Stimulated activated CD8-positive, alpha-beta memory T cell treated with anti-CD3 and anti-CD28 coated beads, Interleukin-4, amount 100 ng/mL, for 48 hours (primary cell): Measurements from ENCODE around the gene MRPS18B.
"Not testable (repeated sequence)": the region's sequence is repeated elsewhere in the genome, so short reads cannot be mapped to it uniquely, and the experiment has no call there.

ENCODE experiments used
- DNase-seq: peaks from one replicate; pipeline ENCODE4 v3.0.0-alpha.2; 2020

Gene MRPS18B

GRCh38 chr6:30644769-30645168 is 27.1 kb downstream of the MRPS18B start:
- DNase-seq = no peak

- no peak for DNase-seq
These were observed 28.3 kb downstream of the MRPS18B start for GRCh38 chr6:30645989-30646388.

GRCh38 chr6:30646450-30647241 is 29.0 kb downstream of the MRPS18B start, which contains the start of gene C6orf136:
Gene C6orf136 (plus strand): TSS chr6:30647133. CDS start chr6:30647232, 99 bp downstream.
- peak; percentile 94 for DNase-seq

- DNase-seq = peak; percentile 87
These were observed 29.8 kb downstream of the MRPS18B start for GRCh38 chr6:30647242-30648116.

DNA sequence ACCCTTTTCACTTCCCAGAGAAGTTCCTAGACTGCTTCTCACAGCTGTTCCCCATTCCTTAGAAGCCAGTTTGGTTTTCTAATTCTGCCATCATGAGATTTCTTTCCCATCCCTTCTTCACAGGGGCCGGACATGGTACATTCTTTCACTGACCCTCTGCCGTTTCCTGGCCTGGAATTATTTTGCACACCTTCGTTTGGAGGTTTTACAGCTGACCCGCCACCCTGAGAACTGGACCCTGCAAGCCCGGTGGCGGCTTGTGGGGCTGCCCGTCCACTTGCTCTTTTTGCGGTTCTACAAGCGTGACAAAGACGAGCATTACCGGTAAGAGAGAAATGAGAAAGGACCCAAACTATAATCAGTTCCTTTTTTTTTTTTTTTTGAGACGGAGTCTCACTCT is 33.5 kb downstream of the MRPS18B start:
- no peak for DNase-seq

DNA sequence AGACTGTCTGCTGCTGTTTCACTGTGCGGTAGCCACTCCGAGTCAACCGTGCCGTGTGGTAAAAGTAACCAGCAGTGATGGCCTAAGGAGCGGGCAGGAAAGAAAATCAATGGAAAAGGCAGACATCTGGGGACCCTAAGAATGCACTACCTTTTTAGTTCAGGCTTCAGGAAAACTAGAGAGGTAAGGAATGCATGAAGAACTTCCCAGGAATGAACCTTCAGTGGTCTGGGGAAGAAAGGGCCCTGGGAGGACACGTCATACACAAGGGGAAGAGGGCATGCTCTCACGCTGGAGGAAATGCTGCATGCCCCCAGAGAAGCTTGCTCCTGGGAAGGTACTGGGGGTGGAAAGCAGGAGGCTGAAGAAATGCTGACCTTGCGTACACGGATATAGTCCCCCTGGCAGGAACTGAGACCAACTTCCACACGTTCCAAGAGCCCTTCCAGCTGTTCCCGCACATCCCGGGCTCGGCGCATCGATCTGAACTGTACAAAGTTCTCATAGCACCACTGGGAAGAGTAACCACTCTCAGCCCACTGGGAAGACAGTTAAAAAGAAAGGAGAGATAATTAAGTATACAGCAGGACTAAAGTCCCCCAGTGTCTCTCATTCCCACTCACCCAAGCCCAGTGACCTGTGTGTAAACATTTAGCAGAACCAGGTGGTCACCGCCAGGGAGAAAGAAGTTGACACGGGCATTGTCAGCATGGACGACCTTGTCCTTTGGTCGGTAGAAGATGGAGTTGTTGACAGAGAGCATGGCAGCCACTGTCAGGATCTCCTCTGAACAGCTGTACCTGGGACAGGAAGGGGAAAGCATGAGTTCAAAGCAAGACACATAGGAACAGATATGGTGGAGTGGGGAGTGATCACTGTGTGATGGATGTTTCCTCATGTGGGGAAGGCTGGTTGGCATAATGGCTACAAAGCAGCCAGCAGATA is 37.4 kb downstream of the MRPS18B start:
- no peak for DNase-seq

DNA sequence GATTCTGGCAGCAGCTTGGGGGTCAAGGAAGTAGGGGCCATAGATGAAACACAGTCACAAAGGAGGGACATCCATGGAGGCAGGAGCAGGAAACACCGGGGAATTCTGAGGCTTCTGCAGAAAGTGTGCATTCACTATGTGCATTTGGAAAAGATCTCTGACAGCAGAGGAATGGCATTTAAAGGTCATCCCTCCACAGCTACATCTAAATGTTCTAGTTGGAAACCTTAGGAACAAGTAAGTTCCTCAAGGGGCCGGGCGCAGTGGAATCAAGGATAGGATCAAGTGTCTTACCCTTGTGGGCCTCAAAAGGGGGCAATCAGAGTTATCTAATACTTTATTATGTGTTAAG is 38.1 kb downstream of the MRPS18B start:
- DNase-seq = no peak

- DNase-seq = no peak
These were observed 38.9 kb downstream of the MRPS18B start for GRCh38 chr6:30656513-30656912.

DNA sequence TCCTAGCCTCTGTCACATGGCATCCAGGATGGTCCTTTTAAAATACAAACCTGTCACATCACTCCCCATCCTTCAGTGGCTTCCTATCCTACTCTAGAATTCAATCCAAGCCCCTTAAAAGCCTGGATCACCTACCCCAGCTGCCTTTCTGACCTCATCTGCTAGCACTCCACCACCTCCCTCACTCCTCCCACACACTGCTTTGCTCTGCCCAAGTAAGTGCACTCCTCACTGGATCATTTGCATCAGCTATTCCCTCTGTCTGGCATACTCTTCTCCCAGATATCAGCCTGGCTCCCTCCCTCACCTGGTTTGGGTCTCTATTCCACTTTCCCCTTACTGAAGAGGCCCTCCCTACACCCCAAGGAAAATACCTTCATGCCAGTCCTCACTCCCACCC is 39.8 kb downstream of the MRPS18B start:
- DNase-seq = no peak

GRCh38 chr6:30657922-30658321 is 40.3 kb downstream of the MRPS18B start:
- DNase-seq = not testable (repeated sequence)

- DNase-seq = no peak
These were observed 47.5 kb downstream of the MRPS18B start for GRCh38 chr6:30664994-30665767.

DNA sequence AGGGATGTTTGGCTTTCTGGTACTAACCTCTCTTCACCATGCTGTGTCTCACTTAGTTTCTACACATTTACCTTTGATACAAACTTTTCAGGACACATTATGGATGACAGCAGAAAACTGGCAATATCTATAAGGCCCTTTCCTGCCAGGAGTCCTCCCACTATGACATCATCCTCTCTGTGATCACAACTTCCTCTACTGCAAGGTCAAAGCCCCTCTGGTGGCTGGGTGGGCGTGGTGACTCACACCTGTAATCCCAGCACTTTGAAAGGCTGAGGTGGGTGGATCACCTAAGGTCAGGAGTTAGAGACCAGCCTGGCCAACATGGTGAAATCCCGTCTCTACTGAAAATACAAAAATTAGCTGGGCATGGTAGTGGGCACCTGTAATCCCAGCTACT is 48.7 kb downstream of the MRPS18B start:
- DNase-seq = peak; percentile 80

DNA sequence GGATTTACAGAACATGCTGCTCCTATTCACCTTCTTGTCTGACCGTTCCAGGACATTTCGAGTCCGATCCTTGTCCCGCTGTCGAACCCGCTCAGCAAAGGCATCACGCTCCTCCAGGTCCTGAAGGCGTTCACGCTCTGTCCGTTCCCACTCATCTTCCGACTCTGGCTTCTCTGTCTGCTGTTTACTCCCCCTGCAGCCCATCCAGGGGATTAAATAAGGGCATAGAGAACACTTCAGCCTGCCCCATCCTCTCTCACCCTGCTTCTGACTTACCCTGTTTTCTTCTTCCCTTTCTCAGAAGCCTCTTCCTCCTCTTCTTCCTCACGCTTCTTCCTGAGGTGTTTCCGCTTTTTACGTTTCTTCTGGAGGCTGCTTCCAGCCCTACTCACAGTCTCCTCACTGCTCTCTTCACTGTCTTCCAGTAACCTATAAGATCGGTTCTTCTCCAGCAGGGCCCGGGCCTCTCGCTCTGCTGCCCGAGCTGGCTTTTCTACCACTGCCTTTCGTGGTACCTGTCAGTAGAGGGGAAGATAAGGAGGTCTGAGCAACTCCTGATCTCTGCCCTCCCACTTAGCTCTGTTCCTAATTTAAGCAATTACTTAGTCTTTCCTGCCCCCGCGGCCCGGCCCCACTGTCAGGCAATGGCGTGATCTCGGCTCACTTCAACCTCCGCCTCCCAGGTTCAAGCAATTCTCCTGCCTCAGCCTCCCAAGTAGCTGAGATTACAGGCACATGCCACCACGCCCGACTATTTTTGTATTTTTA is 53.3 kb downstream of the MRPS18B start:
- no peak for DNase-seq

DNA sequence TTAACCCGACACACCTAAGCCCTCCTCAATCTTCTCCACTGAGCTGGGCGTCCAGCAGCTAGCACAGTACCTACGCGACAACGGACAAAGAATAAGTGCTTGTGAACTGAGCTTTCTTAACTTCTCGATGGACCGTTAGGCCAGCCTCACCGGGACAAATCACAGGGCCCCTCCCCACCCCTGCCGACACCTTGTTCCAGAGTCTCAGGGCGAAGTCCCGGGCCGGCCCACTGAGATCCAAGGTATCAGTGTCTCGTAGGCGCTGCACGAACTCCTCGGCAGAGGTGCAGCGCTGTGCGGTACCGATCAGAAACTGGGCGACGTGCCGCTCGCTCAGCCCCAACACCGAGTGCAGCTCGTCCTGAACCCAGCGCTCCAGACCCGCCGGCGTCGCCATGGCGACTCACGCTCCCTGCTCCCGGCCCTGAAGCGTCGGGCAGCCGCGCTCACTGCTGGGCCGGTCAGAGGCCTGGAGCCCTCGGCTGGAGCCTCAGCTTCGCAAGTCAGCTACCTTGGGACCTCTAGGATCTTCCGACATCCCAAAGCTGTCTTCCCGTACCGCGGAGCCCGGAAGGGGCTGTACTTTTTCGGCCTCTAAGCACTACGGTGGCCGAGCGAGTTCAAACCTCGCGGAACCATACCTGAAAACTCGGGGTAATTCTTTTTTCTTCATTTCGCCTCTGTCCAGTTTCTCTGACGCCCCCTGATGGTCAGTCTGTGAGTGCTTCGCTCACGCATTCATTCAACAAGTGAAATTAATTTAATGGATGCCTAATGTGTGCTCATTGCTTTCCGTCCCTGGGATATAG is 55.0 kb downstream of the MRPS18B start, which contains the start of gene DHX16:
Gene DHX16, minus strand, starts transcription at position 562 of the 809 bp plus-strand sequence. Its CDS starts 165 bp downstream, at position 397.
- DNase-seq = peak; percentile 94
